GM23338 (cell line): ENCODE data around the gene DNAH9. TPM values are rescaled to one million over a fixed set of nuclear protein-coding genes. Genes with fewer than 3 reads are reported as not detected.

Experiments used
- ATAC-seq: fragments of 200-7000 bp; cut with Tn5 transposase; 3 replicates; pipeline ENCODE4 v1.9.1; 2020
- DNase-seq: peaks from one replicate; pipeline ENCODE4 v3.0.0-alpha.2; 2015; ENCODE audit warnings: low spot score
- H2AFZ ChIP-seq: fragments of 200-600 bp; sonication (generic); 2 replicates; pipeline ENCODE4 v1.8.0; 2016; ENCODE audit warnings: antibody characterized with exemption, mild to moderate bottlenecking, moderate library complexity
- H3F3A ChIP-seq: fragments of 200-600 bp; sonication (generic); replicated peaks from 2 replicates; pipeline ENCODE4 v1.8.0; 2017; ENCODE audit warnings: antibody characterized with exemption, mixed run types, low read depth
- H3K27ac ChIP-seq: fragments of 200-600 bp; sonication (generic); 2 replicates; pipeline ENCODE4 v1.6.1; 2016; ENCODE audit warnings: low read depth
- H3K27me3 ChIP-seq: fragments of 200-600 bp; sonication (generic); 2 replicates; pipeline ENCODE4 v1.8.0; 2016; ENCODE audit warnings: mild to moderate bottlenecking, mixed run types, moderate library complexity; ENCODE audit not compliant: insufficient read depth
- H3K36me3 ChIP-seq: fragments of 200-600 bp; sonication (generic); 2 replicates; pipeline ENCODE4 v1.8.0; 2016; ENCODE audit warnings: mild to moderate bottlenecking; ENCODE audit not compliant: insufficient read depth
- H3K4me1 ChIP-seq: fragments of 200-600 bp; sonication (generic); 2 replicates; pipeline ENCODE4 v1.8.0; 2016; ENCODE audit warnings: mild to moderate bottlenecking, moderate library complexity; ENCODE audit not compliant: insufficient read depth
- H3K4me2 ChIP-seq: fragments of 200-600 bp; sonication (generic); 2 replicates; pipeline ENCODE4 v1.7.1; 2017; ENCODE audit warnings: mixed run types
- H3K4me3 ChIP-seq: fragments of 200-600 bp; sonication (generic); 2 replicates; pipeline ENCODE4 v1.6.1; 2016; ENCODE audit warnings: mixed run types
- H3K79me2 ChIP-seq: fragments of 200-600 bp; sonication (generic); replicated peaks from 2 replicates; pipeline ENCODE4 v1.8.0; 2017; ENCODE audit warnings: mild to moderate bottlenecking; ENCODE audit not compliant: insufficient read depth
- H3K9me2 ChIP-seq: fragments of 200-600 bp; sonication (generic); 2 replicates; pipeline ENCODE4 v1.8.0; 2017; ENCODE audit not compliant: insufficient read depth
- H4K20me1 ChIP-seq: fragments of 200-600 bp; sonication (generic); replicated peaks from 2 replicates; pipeline ENCODE4 v1.8.0; 2017; ENCODE audit warnings: mild to moderate bottlenecking; ENCODE audit not compliant: insufficient read depth
- H3K27ac Mint-ChIP-seq: 2 replicates; pipeline ENCODE4 v1.8.0; 2020; ENCODE audit warnings: inconsistent platforms, mild to moderate bottlenecking, moderate library complexity, mixed read lengths
- H3K27me3 Mint-ChIP-seq: 3 replicates; pipeline ENCODE4 v1.8.0; 2022; ENCODE audit warnings: low read depth, mild to moderate bottlenecking, moderate library complexity, mixed read lengths, inconsistent platforms; ENCODE audit not compliant: insufficient read depth, poor library complexity
- H3K36me3 Mint-ChIP-seq: 3 replicates; pipeline ENCODE4 v1.8.0; 2021; ENCODE audit warnings: low read depth, mild to moderate bottlenecking, inconsistent platforms, moderate library complexity, mixed read lengths
- H3K4me1 Mint-ChIP-seq: 3 replicates; pipeline ENCODE4 v1.8.0; 2020; ENCODE audit warnings: mild to moderate bottlenecking, inconsistent platforms, mixed read lengths
- H3K4me3 Mint-ChIP-seq: 3 replicates; pipeline ENCODE4 v1.8.0; 2021; ENCODE audit warnings: moderate library complexity, mild to moderate bottlenecking, inconsistent platforms, mixed read lengths
- H3K9me3 Mint-ChIP-seq: 3 replicates; pipeline ENCODE4 v1.8.0; 2020; ENCODE audit warnings: moderate library complexity, mild to moderate bottlenecking, inconsistent platforms, mixed read lengths
- CREB1 ChIP-seq: fragments of 250-450 bp; sonication (Bioruptor Pico); IDR thresholded peaks from 2 replicates; pipeline ENCODE4 v1.5.0; 2020; ENCODE audit warnings: low read depth, mild to moderate bottlenecking, moderate library complexity
- EZH2 ChIP-seq: fragments of 200-600 bp; sonication (generic); IDR thresholded peaks from one replicate; pipeline ENCODE4 v1.8.0; 2017; ENCODE audit warnings: antibody characterized with exemption, mild to moderate bottlenecking, low read depth; ENCODE audit not compliant: unreplicated experiment
- JUNB ChIP-seq: IDR thresholded peaks from one replicate; pipeline ENCODE4 v1.6.1; 2016; ENCODE audit warnings: antibody characterized with exemption; ENCODE audit not compliant: unreplicated experiment
- NANOG ChIP-seq: IDR thresholded peaks from 2 replicates; pipeline ENCODE4 v1.6.1; 2016; ENCODE audit warnings: antibody characterized with exemption, borderline replicate concordance
- POLR2AphosphoS5 ChIP-seq: IDR thresholded peaks from 2 replicates; pipeline ENCODE4 v1.6.1; 2016; ENCODE audit warnings: antibody characterized with exemption, low read depth
- STAT1 ChIP-seq: IDR thresholded peaks from one replicate; pipeline ENCODE4 v1.6.1; 2016; ENCODE audit warnings: antibody characterized with exemption; ENCODE audit not compliant: unreplicated experiment
- polyA plus RNA-seq: library from polyadenylated mRNA; unstranded; fragments of >200 nt; fragmentation: Nextera tagmentation; extraction: Ambion mirVana; gene quantifications from 2 replicates; pipeline ENCODE4 v1.2.1, GENCODE V29; 2016
- total RNA-seq: library from RNA; depleted of rRNA; stranded (reverse); fragments of >200 nt; shearing (Covaris generic); gene quantifications from 2 replicates; pipeline ENCODE4 v1.2.3, GENCODE V29; 2014
- TF ChIP-seq, protein P1 (sequence below): IDR thresholded peaks from one replicate; pipeline ENCODE4 v1.6.1; 2018; ENCODE audit warnings: antibody characterized with exemption; ENCODE audit not compliant: unreplicated experiment
- TF ChIP-seq, protein P2 (sequence below): IDR thresholded peaks from 2 replicates; pipeline ENCODE4 v1.6.1; 2016; ENCODE audit warnings: antibody characterized with exemption
- TF ChIP-seq, protein P3 (sequence below): fragments of 250-450 bp; sonication (Bioruptor Pico); IDR thresholded peaks from 2 replicates; pipeline ENCODE4 v1.5.0; 2020; ENCODE audit warnings: mild to moderate bottlenecking, moderate library complexity

DNAH9 gene
- total and polyA plus RNA-seq, 2 experiments from 2014 or later = not detected

DNA sequence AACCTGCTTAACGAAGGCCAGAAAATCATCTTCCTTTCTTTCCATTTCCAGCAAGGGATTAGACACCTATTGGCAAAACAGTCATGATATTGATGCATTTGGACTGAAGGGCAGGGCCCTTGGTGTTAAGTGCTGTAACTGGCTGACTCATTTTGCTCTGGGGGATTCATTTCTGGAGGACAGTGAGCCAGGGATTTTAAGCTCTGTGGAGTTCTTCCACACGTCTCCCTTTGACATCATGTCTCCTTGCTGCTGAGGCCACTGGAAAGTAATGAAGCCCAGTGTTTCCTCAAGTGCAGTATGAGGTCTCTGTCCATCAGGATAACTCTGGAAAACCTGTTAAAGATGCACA lies 42.2 kb downstream of the DNAH9 start:
- TF ChIP-seq CREB1 (CRISPR knock-in tag) (no peak), EZH2 (no peak), JUNB (no peak), POLR2AphosphoS5 (no peak), STAT1 (no peak), NANOG (no peak)
- TF ChIP-seq, protein P1, sequence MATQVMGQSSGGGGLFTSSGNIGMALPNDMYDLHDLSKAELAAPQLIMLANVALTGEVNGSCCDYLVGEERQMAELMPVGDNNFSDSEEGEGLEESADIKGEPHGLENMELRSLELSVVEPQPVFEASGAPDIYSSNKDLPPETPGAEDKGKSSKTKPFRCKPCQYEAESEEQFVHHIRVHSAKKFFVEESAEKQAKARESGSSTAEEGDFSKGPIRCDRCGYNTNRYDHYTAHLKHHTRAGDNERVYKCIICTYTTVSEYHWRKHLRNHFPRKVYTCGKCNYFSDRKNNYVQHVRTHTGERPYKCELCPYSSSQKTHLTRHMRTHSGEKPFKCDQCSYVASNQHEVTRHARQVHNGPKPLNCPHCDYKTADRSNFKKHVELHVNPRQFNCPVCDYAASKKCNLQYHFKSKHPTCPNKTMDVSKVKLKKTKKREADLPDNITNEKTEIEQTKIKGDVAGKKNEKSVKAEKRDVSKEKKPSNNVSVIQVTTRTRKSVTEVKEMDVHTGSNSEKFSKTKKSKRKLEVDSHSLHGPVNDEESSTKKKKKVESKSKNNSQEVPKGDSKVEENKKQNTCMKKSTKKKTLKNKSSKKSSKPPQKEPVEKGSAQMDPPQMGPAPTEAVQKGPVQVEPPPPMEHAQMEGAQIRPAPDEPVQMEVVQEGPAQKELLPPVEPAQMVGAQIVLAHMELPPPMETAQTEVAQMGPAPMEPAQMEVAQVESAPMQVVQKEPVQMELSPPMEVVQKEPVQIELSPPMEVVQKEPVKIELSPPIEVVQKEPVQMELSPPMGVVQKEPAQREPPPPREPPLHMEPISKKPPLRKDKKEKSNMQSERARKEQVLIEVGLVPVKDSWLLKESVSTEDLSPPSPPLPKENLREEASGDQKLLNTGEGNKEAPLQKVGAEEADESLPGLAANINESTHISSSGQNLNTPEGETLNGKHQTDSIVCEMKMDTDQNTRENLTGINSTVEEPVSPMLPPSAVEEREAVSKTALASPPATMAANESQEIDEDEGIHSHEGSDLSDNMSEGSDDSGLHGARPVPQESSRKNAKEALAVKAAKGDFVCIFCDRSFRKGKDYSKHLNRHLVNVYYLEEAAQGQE = no peak
- TF ChIP-seq, protein P2, sequence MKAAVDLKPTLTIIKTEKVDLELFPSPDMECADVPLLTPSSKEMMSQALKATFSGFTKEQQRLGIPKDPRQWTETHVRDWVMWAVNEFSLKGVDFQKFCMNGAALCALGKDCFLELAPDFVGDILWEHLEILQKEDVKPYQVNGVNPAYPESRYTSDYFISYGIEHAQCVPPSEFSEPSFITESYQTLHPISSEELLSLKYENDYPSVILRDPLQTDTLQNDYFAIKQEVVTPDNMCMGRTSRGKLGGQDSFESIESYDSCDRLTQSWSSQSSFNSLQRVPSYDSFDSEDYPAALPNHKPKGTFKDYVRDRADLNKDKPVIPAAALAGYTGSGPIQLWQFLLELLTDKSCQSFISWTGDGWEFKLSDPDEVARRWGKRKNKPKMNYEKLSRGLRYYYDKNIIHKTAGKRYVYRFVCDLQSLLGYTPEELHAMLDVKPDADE = no peak
- TF ChIP-seq, protein P3, sequence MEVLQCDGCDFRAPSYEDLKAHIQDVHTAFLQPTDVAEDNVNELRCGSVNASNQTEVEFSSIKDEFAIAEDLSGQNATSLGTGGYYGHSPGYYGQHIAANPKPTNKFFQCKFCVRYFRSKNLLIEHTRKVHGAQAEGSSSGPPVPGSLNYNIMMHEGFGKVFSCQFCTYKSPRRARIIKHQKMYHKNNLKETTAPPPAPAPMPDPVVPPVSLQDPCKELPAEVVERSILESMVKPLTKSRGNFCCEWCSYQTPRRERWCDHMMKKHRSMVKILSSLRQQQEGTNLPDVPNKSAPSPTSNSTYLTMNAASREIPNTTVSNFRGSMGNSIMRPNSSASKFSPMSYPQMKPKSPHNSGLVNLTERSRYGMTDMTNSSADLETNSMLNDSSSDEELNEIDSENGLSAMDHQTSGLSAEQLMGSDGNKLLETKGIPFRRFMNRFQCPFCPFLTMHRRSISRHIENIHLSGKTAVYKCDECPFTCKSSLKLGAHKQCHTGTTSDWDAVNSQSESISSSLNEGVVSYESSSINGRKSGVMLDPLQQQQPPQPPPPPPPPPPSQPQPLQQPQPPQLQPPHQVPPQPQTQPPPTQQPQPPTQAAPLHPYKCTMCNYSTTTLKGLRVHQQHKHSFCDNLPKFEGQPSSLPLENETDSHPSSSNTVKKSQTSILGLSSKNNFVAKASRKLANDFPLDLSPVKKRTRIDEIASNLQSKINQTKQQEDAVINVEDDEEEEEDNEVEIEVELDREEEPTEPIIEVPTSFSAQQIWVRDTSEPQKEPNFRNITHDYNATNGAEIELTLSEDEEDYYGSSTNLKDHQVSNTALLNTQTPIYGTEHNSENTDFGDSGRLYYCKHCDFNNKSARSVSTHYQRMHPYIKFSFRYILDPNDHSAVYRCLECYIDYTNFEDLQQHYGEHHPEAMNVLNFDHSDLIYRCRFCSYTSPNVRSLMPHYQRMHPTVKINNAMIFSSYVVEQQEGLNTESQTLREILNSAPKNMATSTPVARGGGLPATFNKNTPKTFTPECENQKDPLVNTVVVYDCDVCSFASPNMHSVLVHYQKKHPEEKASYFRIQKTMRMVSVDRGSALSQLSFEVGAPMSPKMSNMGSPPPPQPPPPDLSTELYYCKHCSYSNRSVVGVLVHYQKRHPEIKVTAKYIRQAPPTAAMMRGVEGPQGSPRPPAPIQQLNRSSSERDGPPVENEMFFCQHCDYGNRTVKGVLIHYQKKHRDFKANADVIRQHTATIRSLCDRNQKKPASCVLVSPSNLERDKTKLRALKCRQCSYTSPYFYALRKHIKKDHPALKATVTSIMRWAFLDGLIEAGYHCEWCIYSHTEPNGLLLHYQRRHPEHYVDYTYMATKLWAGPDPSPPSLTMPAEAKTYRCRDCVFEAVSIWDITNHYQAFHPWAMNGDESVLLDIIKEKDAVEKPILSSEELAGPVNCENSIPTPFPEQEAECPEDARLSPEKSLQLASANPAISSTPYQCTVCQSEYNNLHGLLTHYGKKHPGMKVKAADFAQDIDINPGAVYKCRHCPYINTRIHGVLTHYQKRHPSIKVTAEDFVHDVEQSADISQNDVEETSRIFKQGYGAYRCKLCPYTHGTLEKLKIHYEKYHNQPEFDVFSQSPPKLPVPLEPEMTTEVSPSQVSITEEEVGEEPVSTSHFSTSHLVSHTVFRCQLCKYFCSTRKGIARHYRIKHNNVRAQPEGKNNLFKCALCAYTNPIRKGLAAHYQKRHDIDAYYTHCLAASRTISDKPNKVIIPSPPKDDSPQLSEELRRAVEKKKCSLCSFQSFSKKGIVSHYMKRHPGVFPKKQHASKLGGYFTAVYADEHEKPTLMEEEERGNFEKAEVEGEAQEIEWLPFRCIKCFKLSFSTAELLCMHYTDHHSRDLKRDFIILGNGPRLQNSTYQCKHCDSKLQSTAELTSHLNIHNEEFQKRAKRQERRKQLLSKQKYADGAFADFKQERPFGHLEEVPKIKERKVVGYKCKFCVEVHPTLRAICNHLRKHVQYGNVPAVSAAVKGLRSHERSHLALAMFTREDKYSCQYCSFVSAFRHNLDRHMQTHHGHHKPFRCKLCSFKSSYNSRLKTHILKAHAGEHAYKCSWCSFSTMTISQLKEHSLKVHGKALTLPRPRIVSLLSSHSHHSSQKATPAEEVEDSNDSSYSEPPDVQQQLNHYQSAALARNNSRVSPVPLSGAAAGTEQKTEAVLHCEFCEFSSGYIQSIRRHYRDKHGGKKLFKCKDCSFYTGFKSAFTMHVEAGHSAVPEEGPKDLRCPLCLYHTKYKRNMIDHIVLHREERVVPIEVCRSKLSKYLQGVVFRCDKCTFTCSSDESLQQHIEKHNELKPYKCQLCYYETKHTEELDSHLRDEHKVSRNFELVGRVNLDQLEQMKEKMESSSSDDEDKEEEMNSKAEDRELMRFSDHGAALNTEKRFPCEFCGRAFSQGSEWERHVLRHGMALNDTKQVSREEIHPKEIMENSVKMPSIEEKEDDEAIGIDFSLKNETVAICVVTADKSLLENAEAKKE (CRISPR knock-in tag) = no peak
- no peaks in the 10 kb centered on the region for H3K27me3 Mint-ChIP-seq
- no peak overlapping the region for H3K27ac ChIP-seq
- no peaks in the 10 kb centered on the region for H3K4me1 Mint-ChIP-seq
- H3K4me3 Mint-ChIP-seq = no peak overlapping the region
- H3K27ac Mint-ChIP-seq = no peak overlapping the region
- H3K4me3 ChIP-seq = no peak overlapping the region
- H3K9me2 ChIP-seq = no peaks in the 10 kb centered on the region
- no peaks in the 10 kb centered on the region for H3F3A ChIP-seq
- DNase-seq (no peak), ATAC-seq (no peak)
- H3K9me3 Mint-ChIP-seq = peaks cover 100% of the 10 kb centered on the region
- no peaks in the 10 kb centered on the region for H4K20me1 ChIP-seq
- H3K27me3 ChIP-seq = no peaks in the 10 kb centered on the region
- H3K4me2 ChIP-seq = no peak overlapping the region
- no peaks in the 10 kb centered on the region for H3K79me2 ChIP-seq
- H2AFZ ChIP-seq = no peak overlapping the region
- peaks cover 4% of the 10 kb centered on the region; the same call in 1 of the 2 replicates for H3K36me3 ChIP-seq
- H3K4me1 ChIP-seq = no peaks in the 10 kb centered on the region
- H3K36me3 Mint-ChIP-seq = peaks cover 46% of the 10 kb centered on the region
